ENCODE results near the gene GTPBP8. TPM values are rescaled to one million over a fixed set of nuclear protein-coding genes. Genes with fewer than 3 reads are reported as not detected.
A peak's percentile ranks its signal among the peaks of the same experiment; 100 is the strongest.

Gene GTPBP8
- 11.4 TPM for total RNA-seq

GRCh38 chr3:112990672-112991602 lies at the start of gene GTPBP8:
Gene GTPBP8 (plus strand): TSS chr3:112990984. CDS start chr3:112991000, 16 bp downstream.
- ATAC-seq: peak; percentile 98
- intact Hi-C loops (cut with DNase I): no loop called here
- DNase-seq (ENCODE audit: low spot score): peak; percentile 93

DNA sequence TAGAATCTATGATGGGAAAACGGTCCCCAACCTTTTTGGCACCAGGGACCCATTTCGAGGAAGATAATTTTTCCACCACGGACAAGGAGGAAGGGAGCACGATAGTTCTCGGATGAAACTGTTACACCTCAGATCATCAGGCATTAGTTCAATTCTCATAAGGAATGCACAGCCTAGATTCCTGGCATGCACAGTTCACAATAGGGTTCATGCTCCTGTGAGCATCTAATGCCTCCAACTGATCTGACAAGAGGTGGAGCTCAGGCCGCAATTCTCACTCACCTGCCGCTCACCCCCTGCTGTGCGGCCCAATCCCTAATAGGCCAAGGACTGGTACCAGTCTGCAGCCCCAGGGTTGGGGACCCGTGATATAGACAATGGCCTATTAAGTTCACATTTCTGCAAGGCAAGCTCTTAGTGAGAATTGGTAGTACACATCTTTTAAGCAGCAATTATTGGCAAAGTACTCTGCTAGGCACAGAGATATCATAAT lies 42.4 kb upstream of the GTPBP8 start:
- intact Hi-C loops (cut with DNase I): no loop called here
- no peak for ATAC-seq
- no peak for DNase-seq (ENCODE audit: low spot score)

GRCh38 chr3:112956351-112956750 lies 34.4 kb upstream of the GTPBP8 start:
- intact Hi-C loops (cut with DNase I): no loop called here
- ATAC-seq: no peak

GRCh38 chr3:112958811-112959560 lies 31.8 kb upstream of the GTPBP8 start:
- ATAC-seq: peak; percentile 44
- intact Hi-C loops (cut with DNase I): no loop called here
- DNase-seq (ENCODE audit: low spot score): no peak

More at GRCh38 chr3:112956351-112956750, 34.4 kb upstream of the GTPBP8 start:
- DNase-seq (ENCODE audit: low spot score): no peak

- intact Hi-C loops (cut with DNase I): no loop called here
- no peak for ATAC-seq
- no peak for DNase-seq (ENCODE audit: low spot score)
Observed at GRCh38 chr3:112963683-112964082, 27.1 kb upstream of the GTPBP8 start.

DNA sequence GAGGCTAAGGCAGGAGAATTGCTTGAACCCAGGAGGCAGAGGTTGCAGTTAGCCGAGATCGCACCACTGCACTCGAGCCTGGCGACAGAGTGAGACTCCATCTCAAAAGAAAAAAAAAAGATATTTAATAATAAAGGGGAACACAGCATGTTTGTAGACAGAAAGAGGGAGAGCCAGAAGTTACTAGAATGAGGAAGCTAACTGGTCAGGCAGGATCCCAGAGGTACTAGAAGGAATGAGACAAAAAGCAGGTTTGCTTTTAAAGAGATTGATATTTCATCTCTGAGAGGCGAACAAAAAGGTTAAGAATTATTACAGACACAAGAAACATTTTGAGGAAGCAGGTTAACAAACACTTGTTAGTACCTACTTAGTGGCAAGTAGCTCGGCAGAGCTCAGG lies 25.1 kb upstream of the GTPBP8 start:
- intact Hi-C loops (cut with DNase I): no loop called here
- ATAC-seq: no peak
- no peak for DNase-seq (ENCODE audit: low spot score)

- intact Hi-C loops (cut with DNase I): no loop called here
- peak; percentile 60 for ATAC-seq
- DNase-seq (ENCODE audit: low spot score): no peak
Observed at GRCh38 chr3:112966633-112967032, 24.2 kb upstream of the GTPBP8 start.

GRCh38 chr3:112967425-112967824 lies 23.4 kb upstream of the GTPBP8 start:
- ATAC-seq (no peak), DNase-seq (ENCODE audit: low spot score) (no peak)
- intact Hi-C loops (cut with DNase I): no loop called here

GRCh38 chr3:112967828-112968227 lies 23.0 kb upstream of the GTPBP8 start:
- DNase-seq (ENCODE audit: low spot score): no peak

DNA sequence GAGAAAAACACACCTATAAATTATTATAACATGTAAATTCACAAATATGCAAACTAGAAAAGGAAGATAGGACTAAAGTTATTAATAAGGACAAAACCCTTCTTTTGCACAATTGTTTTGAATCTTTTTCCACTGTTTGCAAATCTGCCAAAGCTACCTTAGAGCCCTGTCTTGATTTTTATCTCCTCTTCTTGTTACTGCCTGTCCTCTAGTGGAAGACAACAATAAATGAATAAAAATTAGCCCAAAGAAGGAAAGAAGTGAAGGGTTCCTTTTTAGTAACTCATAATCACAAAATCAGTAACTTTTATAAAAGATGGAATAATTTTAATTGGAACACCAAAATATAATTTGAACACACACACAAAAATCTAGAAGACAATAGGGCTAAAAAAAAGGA lies 18.6 kb upstream of the GTPBP8 start:
- intact Hi-C loops (cut with DNase I): no loop called here
- ATAC-seq (no peak), DNase-seq (ENCODE audit: low spot score) (no peak)

More at GRCh38 chr3:112967828-112968227, 23.0 kb upstream of the GTPBP8 start:
- ATAC-seq: no peak
- intact Hi-C loops (cut with DNase I): no loop called here

GRCh38 chr3:112973325-112974177 lies 17.2 kb upstream of the GTPBP8 start:
- ATAC-seq (peak; percentile 45), DNase-seq (ENCODE audit: low spot score) (no peak)
- intact Hi-C loops (cut with DNase I): no loop called here

DNA sequence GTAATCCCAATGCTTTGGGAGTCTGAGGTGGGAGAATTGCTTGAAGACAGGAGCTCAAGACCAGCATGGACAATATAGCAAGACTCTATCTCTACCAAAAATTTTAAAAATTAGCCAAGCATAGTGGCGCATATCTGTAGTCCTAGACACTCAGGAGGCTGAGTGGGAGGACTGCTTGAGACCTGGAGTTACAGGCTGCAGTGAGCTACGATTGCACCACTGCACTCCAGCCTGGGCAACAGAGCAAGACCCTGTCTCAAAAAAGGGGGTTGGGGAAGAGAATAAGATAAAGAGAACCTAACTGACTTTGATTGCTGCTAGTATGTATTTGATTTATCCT lies 16.6 kb upstream of the GTPBP8 start:
- intact Hi-C loops (cut with DNase I): no loop called here
- ATAC-seq (no peak), DNase-seq (ENCODE audit: low spot score) (no peak)

- intact Hi-C loops (cut with DNase I): no loop called here
- ATAC-seq (peak; percentile 57), DNase-seq (ENCODE audit: low spot score) (no peak)
Observed at GRCh38 chr3:112974894-112975293, 15.9 kb upstream of the GTPBP8 start, which contains the start of gene CD200R1. Gene CD200R1 (minus strand): TSS chr3:112975103. CDS start chr3:112974857, 246 bp downstream.

DNA sequence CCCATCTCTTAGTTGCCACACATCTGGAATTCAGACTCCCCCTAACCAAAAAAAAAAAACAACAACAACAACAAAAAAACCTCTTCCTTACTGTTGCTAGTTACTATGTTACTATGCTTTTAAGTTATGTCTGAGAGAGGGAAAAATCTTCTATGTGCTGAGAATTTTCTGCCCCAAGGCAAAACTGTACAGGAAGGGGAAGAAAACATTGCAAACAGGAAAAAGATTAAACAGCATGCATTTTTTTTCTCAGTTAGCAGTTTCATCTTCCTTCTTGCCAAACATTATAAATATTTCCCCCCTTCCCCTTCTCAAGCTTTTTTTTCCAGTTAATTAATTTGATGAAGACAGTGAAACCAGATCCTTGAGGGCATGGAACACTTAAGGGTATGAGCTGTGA lies 14.8 kb upstream of the GTPBP8 start:
- intact Hi-C loops (cut with DNase I): no loop called here
- DNase-seq (ENCODE audit: low spot score) (no peak), ATAC-seq (no peak)

- intact Hi-C loops (cut with DNase I): no loop called here
- no peak for DNase-seq (ENCODE audit: low spot score)
Observed at GRCh38 chr3:112976953-112977352, 13.8 kb upstream of the GTPBP8 start.

DNA sequence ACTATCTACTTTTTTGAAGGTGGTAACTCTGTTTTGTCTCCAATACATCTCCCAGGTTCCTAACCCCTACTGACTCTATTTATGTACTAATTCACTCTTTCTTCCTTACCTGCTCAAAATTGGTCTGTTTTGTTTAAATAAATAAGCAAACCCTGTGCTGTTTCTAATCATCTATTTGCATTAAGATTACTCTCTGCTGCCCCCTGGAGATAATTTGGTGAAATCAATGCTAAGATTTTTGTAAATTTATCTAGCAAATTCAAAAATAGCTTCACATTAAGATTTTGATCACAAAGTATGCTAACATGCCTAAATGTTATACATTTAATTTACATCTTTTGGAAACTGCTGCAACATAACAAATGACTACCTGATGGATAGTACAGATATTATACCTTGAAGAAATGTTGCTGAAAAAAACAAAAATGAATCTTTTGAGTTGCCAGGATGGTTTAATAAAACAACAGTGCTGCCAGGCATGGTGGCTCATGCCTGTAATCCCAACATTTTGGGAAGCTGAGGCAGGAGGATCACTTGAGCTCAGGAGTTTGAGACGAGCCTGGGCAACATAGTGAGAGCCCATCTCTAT lies 11.4 kb upstream of the GTPBP8 start:
- ATAC-seq: no peak
- intact Hi-C loops (cut with DNase I): no loop called here
- DNase-seq (ENCODE audit: low spot score): no peak

More at GRCh38 chr3:112976953-112977352, 13.8 kb upstream of the GTPBP8 start:
- ATAC-seq: no peak

DNA sequence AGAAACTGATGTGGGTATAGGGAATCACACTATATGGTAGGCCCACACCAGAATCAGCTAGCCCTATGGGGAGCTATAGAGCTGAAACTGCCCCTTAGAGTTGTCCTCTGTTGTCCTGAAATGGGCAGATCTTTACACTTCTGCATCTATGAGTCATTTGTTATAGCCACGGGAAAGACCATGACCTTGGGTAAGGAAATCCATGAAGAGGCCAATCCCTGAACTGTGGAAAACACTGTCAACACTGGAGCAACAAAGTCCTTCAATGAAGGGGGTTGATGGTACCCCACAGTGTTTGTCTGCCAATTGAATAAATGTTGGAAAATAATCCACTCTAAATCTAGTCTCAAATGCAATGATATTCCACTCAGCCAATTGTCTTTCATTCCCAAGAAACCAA lies 10.7 kb upstream of the GTPBP8 start:
- no peak for DNase-seq (ENCODE audit: low spot score)
- ATAC-seq: no peak
- intact Hi-C loops (cut with DNase I): no loop called here

GRCh38 chr3:112982710-112983109 lies 8.1 kb upstream of the GTPBP8 start:
- DNase-seq (ENCODE audit: low spot score): no peak
- intact Hi-C loops (cut with DNase I): no loop called here
- no peak for ATAC-seq

GRCh38 chr3:112984485-112984884 lies 6.3 kb upstream of the GTPBP8 start:
- intact Hi-C loops (cut with DNase I): no loop called here
- no peak for DNase-seq (ENCODE audit: low spot score)
- ATAC-seq: no peak

All from sciatic nerve (tissue), 2 donors.